Activated CD4-positive, alpha-beta T cell treated with anti-CD3 and anti-CD28 coated beads, Interleukin-2, amount 50 U/mL, for 24 hours (primary cell): ENCODE data around the gene CBX1.

Source experiments
- DNase-seq, 2 donors: peaks; one replicate each; pipeline ENCODE4 v3.0.0-alpha.2; 2020; ENCODE audit warnings: low read depth in 1 of 2, low spot score in 1 of 2

The CBX1 gene

GRCh38 chr17:48101012-48101720 is at the start of gene CBX1:
CBX1 (minus strand) TSS chr17:48101478; CDS start chr17:48077004, 24,474 bp downstream.
- DNase-seq, result peak; percentile 82 to 90

- DNase-seq, result no peak
These were observed 49.3 kb upstream of the CBX1 start for GRCh38 chr17:48150597-48151001.

GRCh38 chr17:48149787-48150463 is 48.6 kb upstream of the CBX1 start:
- DNase-seq, result no peak

GRCh38 chr17:48148854-48149786 is 47.8 kb upstream of the CBX1 start:
- DNase-seq, result no peak

GRCh38 chr17:48148029-48148770 is 46.9 kb upstream of the CBX1 start:
- DNase-seq, result no peak

- DNase-seq, result no peak
These were observed 43.9 kb upstream of the CBX1 start for GRCh38 chr17:48144976-48145798.

GRCh38 chr17:48144231-48144630 is 43.0 kb upstream of the CBX1 start:
- DNase-seq, result no peak

GRCh38 chr17:48143629-48144028 is 42.4 kb upstream of the CBX1 start:
- no peak for DNase-seq

GRCh38 chr17:48139944-48140343 is 38.7 kb upstream of the CBX1 start:
- no peak for DNase-seq

GRCh38 chr17:48137656-48138055 is 36.4 kb upstream of the CBX1 start:
- no peak for DNase-seq

- no peak for DNase-seq
These were observed 33.7 kb upstream of the CBX1 start for GRCh38 chr17:48134912-48135480.

- no peak for DNase-seq
These were observed 31.1 kb upstream of the CBX1 start for GRCh38 chr17:48132385-48132784.

GRCh38 chr17:48131216-48131824 is 30.0 kb upstream of the CBX1 start:
- DNase-seq, result peak in 1 of 2 donors; percentile 59

- no peak for DNase-seq
These were observed 28.7 kb upstream of the CBX1 start for GRCh38 chr17:48129981-48130380.

- DNase-seq, result no peak
These were observed 27.1 kb upstream of the CBX1 start for GRCh38 chr17:48128400-48128799.

GRCh38 chr17:48127371-48128051 is 26.2 kb upstream of the CBX1 start:
- DNase-seq, result no peak

GRCh38 chr17:48126532-48126850 is 25.2 kb upstream of the CBX1 start:
- DNase-seq, result no peak

- no peak for DNase-seq
These were observed 24.7 kb upstream of the CBX1 start for GRCh38 chr17:48125829-48126531.
